ENCODE results near the gene PTPN9. TPM values are rescaled to one million over a fixed set of nuclear protein-coding genes. Genes with fewer than 3 reads are reported as not detected.
"Not testable (repeated sequence)": the region's sequence is repeated elsewhere in the genome, so short reads cannot be mapped to it uniquely, and the experiment has no call there.

Gene PTPN9
- total RNA-seq, 2 donors from 2014 or later: 19.3 to 22.3 TPM

DNA sequence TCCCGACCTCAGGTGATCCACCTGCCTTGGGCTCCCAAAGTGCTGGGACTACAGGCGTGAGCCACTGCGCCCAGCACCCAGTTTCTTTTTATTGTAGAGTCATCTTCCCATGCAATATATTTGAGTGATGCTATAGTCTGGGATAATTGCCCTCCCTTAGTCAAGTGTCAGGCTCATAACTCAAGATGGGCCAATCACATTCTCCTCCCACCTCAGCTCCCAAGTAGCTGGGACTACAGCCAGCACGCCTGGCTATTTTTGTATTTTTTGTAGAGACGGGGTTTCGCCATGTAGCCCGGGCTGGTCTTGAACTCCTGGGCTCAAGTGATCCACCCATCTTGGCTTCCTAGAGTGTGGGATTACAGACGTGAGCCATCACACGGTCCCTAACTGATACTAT is 15.2 kb upstream of the PTPN9 start:
- H3K9me3 ChIP-seq: no peaks in the 10 kb centered on the region
- no peaks in the 10 kb centered on the region for H3K4me1 ChIP-seq (replicated peaks)
- TF ChIP-seq POLR2A (IDR thresholded peaks at IDR 0.05) (no peak), POLR2AphosphoS5 (IDR thresholded peaks at IDR 0.05) (no peak)
- TF ChIP-seq, protein P1, sequence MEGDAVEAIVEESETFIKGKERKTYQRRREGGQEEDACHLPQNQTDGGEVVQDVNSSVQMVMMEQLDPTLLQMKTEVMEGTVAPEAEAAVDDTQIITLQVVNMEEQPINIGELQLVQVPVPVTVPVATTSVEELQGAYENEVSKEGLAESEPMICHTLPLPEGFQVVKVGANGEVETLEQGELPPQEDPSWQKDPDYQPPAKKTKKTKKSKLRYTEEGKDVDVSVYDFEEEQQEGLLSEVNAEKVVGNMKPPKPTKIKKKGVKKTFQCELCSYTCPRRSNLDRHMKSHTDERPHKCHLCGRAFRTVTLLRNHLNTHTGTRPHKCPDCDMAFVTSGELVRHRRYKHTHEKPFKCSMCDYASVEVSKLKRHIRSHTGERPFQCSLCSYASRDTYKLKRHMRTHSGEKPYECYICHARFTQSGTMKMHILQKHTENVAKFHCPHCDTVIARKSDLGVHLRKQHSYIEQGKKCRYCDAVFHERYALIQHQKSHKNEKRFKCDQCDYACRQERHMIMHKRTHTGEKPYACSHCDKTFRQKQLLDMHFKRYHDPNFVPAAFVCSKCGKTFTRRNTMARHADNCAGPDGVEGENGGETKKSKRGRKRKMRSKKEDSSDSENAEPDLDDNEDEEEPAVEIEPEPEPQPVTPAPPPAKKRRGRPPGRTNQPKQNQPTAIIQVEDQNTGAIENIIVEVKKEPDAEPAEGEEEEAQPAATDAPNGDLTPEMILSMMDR (IDR thresholded peaks at IDR 0.05): no peak
- H3K27ac ChIP-seq: no peak overlapping the region
- H3K36me3 ChIP-seq: no peaks in the 10 kb centered on the region
- DNase-seq (ENCODE audit: low spot score): no peak
- intact Hi-C loops (cut with DNase I): no loop called here
- no peak overlapping the region for H3K4me3 ChIP-seq
- WGBS: 85% methylated on average over 9 of the region's 9 CpGs
- H3K27me3 ChIP-seq (replicated peaks; ENCODE audit: insufficient read depth): no peaks in the 10 kb centered on the region

DNA sequence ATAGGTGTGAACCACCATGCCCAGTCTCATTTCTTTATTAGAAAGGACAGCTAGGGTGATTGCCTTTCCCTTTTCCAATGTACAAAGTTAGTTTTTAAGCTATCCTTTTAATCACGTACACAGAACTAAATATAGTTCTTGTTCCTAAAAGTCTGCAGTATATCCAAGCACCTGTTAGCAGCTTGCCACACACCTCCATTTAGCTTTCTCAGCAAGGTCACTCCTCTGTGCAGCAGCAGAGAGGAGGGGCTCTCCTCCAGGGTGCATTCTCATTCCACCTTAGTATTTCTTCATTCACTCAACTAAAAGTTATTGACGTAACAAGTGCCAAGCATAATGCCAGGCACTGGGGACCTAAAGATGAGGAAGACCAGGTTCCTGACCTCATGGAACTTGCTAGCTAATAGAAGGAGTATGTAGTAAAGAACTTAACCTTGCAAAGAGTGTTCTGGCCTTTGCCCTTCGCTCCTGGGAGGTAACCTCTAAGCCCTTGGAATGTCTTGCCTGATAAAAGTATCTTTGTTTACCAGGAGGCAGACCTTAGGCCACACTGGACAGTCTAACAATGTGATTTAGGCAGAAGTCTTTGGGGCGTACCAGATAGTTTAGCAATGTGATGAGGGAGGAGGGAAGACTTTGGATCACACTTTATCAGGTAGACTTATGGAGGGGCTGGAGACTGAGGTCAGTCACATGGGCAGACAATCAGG is 12.7 kb upstream of the PTPN9 start:
- no peaks in the 10 kb centered on the region for H3K9me3 ChIP-seq
- no peaks in the 10 kb centered on the region for H3K36me3 ChIP-seq
- 91% methylated on average over 4 of the region's 4 CpGs for WGBS
- no peak for TF ChIP-seq POLR2A (IDR thresholded peaks at IDR 0.05)
- TF ChIP-seq, protein P1 (IDR thresholded peaks at IDR 0.05): no peak
- TF ChIP-seq POLR2AphosphoS5 (IDR thresholded peaks at IDR 0.05): no peak
- no peaks in the 10 kb centered on the region for H3K4me1 ChIP-seq (replicated peaks)
- H3K4me3 ChIP-seq: no peak overlapping the region
- no peak for DNase-seq (ENCODE audit: low spot score)
- no peak overlapping the region for H3K27ac ChIP-seq
- intact Hi-C loops (cut with DNase I): no loop called here
- no peaks in the 10 kb centered on the region for H3K27me3 ChIP-seq (replicated peaks; ENCODE audit: insufficient read depth)

DNA sequence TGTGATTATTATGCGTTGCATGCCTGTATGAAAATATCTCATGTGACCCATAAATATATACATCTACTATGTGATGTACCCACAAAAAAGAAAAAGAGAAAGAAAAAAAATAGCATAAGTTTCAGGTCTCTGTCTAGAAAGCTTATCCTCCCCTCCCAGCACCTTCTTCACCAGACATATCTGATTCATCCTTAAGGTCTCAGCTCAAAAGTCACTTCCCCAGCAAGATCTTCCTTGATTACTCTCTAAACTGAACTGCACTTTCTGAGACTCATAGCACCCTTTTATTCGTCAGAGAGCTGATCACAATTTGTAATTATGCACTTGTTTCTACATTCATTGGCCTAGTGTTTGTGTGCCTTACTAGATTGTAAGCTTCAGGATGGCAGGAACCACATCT is 11.1 kb upstream of the PTPN9 start:
- Histone ChIP-seq H3K4me1 (replicated peaks) (no peaks in the 10 kb centered on the region), H3K27me3 (replicated peaks; ENCODE audit: insufficient read depth) (no peaks in the 10 kb centered on the region), H3K4me3 (no peak overlapping the region), H3K9me3 (no peaks in the 10 kb centered on the region), H3K36me3 (no peaks in the 10 kb centered on the region), H3K27ac (no peak overlapping the region)
- TF ChIP-seq POLR2A (IDR thresholded peaks at IDR 0.05): no peak
- TF ChIP-seq, protein P1 (IDR thresholded peaks at IDR 0.05): no peak
- no peak for TF ChIP-seq POLR2AphosphoS5 (IDR thresholded peaks at IDR 0.05)
- DNase-seq (ENCODE audit: low spot score): no peak
- intact Hi-C loops (cut with DNase I): no loop called here
- 93% methylated on average over 2 of the region's 2 CpGs for WGBS

DNA sequence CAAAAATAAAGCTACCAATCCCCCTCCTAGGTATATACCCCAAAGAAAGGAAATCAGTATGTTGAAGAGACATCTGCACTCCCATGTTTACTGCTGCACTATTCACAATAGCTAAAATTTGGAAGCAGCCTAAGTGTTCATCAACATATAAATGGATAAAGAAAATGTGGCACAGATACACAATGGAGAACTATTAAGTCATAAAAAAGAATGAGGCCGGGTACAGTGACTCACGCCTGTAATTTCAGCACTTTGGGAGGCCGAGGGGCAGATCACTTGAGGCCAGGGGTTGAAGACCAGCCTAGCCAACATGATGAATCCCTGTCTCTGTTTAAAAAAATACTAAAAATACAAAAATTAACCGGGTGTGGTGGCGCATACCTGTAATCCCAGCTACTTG is 10.0 kb upstream of the PTPN9 start:
- intact Hi-C loops (cut with DNase I): no loop called here
- H3K4me3 ChIP-seq: no peak overlapping the region
- TF ChIP-seq POLR2A (IDR thresholded peaks at IDR 0.05) (no peak), POLR2AphosphoS5 (IDR thresholded peaks at IDR 0.05) (no peak)
- TF ChIP-seq, protein P1 (IDR thresholded peaks at IDR 0.05): no peak
- DNase-seq (ENCODE audit: low spot score): no peak
- H3K27ac ChIP-seq: no peak overlapping the region
- WGBS: 95% methylated on average over 5 of the region's 5 CpGs
- H3K27me3 ChIP-seq (replicated peaks; ENCODE audit: insufficient read depth): no peaks in the 10 kb centered on the region
- no peaks in the 10 kb centered on the region for H3K4me1 ChIP-seq (replicated peaks)
- H3K9me3 ChIP-seq: no peaks in the 10 kb centered on the region
- H3K36me3 ChIP-seq: no peaks in the 10 kb centered on the region

DNA sequence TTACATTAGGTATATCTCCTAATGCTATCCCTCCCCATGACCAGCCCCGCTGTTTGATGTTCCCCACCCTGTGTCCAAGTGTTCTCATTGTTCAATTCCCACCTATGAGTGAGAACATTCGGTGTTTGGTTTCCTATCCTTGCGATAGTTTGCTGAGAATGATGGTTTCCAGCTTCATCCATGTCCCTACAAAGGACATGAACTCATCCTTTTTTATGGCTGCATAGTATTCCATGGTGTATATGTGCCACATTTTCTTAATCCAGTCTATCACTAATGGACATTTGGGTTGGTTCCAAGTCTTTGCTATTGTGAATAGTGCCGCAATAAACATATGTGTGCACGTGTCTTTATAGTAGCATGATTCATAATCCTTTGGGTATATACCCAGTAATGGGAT is 7.3 kb upstream of the PTPN9 start:
- H3K4me3 ChIP-seq; intact Hi-C loops (cut with DNase I): not testable (repeated sequence)

More for the DNA sequence above, 7.3 kb upstream of the PTPN9 start:
- H3K27me3 ChIP-seq (replicated peaks; ENCODE audit: insufficient read depth); H3K4me1 ChIP-seq (replicated peaks); H3K36me3 ChIP-seq; DNase-seq (ENCODE audit: low spot score); H3K27ac ChIP-seq; H3K9me3 ChIP-seq: not testable (repeated sequence)
- 100% methylated on average over 5 of the region's 5 CpGs for WGBS

Measured in prostate gland (tissue), 2 donors.